ENCODE results near the gene CRYGS.
"Not testable (repeated sequence)": the region's sequence is repeated elsewhere in the genome, so short reads cannot be mapped to it uniquely, and the experiment has no call there.

CRYGS gene

DNA sequence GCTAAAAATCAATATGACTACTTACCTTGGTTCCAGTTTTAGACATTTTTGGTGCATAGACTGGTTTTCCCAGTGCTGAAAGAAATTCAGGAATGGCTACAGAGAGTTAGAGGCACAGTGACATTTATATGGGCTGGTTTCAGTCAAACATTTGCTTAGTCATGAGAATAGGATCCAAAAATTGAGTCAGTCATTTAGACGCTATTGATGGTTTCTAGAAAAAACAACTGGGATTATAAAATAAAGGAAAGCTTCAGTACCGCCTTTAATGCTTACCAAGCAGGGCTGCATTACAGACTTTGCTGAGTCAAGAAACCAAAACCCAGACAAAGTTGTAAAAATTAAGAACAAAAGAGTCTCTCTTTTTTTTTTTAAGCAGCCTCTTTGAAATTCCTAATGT is at the start of gene CRYGS:
TSS of gene CRYGS (minus strand) at position 100 of the 400 bp plus-strand sequence. CDS start at position 46, 54 bp downstream.
- DNase-seq (ENCODE audit: low spot score): no peak

DNA sequence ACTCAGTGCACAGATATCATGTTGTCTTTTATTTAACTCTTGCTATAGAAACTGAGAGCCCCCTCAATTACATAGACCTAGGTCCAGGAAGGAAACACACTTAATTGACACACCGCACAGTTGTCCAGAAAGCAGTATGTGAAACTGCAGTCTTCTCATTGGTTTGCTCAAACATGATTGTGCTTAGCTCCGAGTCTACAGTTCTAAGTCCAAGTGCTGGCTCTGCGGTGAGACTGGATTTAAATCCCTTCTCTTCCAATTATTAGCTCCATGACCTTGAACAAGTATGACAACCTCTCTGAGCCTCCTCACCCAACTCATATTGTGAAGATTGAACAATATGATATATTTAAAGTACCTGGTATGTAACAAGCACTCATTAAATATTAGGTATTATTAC is 49.7 kb upstream of the CRYGS start:
- DNase-seq (ENCODE audit: low spot score): no peak

DNA sequence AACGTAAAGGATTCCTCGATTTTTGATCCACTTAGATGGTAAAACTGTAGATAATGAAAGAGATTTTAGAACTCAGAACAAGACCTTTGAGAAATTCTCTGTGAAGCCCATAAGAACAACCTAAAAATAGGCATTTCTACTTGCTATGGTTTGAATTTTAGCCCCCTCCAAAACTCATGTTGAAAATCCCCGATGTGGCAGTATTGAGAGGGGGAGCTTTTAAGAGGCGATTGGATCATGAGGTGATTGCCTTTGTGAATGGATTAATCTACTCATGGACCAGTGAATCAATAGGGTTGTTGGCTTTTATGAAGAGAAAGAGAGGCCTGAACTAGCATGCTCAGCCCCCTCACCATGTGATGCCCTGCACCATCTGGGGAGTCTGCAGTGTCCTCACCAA is 48.5 kb upstream of the CRYGS start:
- DNase-seq (ENCODE audit: low spot score): no peak

DNA sequence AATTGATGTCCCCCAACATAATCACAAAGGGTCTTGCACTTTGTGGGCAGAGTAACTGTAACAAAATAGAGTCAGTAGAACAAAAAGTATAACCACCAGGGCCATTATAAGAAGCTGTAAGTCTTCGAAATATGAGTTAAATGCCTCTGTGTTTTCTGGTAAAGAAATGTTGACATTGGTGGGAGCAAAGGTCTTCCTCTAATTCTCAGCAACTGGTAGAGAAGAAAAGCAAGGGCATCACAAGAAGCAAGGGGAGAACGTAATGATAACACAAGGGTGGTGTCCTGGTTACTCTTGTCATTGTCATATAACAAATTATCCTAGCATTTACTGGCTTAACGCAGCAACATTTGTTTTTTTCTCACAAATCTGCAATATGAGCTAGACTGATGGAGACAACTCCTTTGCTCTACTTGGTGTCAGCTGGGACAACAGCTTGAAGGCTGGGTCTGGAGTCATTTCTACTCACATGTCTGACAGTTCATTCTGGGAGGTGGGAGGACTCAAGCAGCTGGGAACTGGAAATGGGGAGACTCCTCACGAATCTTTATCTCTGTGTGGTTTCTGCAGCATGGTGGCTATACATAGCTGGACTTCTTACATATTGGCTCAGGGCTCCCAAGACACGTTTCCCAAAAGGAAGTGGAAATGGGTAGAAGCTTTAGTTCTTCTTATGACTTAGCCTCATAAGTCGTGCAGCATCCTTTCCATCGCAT is 46.6 kb upstream of the CRYGS start:
- DNase-seq (ENCODE audit: low spot score): no peak

DNA sequence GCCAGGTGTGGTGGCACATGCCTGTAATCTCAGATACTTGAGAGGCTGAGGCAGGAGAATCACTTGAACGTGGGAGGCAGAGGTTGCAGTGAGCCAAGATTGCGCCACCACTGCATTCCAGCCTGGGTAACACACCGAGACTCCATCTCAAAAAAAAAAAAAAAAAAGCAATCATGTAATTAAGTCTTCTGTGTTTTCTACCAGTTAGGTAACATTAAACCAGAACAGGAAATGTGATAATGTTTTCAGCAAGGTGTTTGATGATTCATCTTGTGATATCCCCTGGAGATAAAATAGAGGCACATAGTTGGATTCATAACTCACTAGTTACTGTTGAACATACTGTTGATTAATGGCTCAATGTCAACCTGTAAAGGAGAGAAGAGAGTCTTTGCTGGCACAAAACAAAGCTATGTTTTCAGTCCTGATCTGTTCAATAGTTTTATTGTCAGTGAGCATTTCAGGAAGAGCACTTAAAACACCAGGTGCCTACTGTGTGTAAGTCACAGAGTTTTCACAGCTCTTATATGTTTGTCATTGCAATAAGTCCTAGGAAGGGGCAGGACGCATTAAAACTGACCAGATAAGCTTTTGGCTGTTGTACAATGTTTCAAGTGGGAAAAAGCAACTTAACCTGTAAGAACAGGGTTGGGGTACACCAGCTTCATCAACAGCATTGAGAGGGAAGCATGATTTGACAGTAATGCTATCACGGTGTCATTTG is 45.8 kb upstream of the CRYGS start:
- peak; percentile 71 for DNase-seq (ENCODE audit: low spot score)

DNA sequence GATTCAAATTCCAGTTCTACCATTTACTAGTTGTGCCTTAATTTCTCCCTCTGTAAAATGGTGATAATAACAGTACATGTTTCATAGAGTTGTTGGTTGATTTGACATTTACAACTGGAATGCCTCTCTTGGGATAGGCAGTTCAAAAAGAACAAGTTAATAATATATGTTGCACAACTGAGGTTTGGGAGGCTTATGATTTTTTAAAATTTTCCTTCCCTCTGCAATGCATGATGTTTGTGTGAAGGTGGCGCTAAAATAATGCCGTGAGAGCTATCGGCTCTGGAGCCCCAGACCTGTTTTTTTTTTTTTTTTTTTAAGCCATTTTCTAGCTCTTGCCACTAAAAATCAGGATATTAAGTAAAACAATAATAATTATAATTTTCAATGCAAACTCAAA is 44.9 kb upstream of the CRYGS start:
- DNase-seq (ENCODE audit: low spot score): no peak

DNA sequence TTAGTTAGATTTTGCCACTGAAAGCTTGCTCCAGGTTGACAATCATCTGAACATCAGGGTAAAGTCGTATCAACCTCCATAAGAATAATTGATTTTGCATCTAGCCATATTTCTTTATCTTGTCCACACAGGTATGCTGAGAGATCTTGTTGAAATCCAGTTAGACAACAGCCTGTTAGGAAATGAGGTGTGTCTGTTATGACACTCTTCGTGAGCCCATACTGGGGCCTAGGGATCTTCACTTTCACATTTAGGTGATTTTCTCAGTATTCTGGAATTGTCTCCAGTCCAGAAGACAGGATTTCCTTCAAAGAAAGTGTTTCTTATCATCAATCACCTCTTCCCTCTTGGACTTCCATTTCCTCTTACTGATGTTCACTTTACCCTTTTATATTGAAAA is 44.5 kb upstream of the CRYGS start:
- DNase-seq (ENCODE audit: low spot score): peak; percentile 56

DNA sequence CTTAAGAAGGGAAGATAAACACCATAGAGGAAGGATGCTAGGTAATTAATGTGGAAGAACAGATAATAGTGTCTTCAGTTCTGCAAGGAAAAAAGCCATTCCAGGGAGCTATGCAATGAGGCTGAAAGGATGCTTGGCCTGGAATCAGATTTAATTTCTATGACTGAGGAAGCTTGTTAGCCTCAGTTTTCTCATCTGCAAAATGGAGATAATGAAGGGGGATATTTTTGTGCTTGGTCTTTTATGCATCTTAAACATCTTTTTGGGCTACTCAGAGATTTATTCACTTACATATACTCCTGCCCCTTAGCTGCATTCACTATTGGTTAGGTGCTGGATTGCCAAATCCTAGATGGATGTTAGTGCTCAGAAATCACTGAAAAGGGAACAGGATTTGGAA is 43.0 kb upstream of the CRYGS start:
- no peak for DNase-seq (ENCODE audit: low spot score)

DNA sequence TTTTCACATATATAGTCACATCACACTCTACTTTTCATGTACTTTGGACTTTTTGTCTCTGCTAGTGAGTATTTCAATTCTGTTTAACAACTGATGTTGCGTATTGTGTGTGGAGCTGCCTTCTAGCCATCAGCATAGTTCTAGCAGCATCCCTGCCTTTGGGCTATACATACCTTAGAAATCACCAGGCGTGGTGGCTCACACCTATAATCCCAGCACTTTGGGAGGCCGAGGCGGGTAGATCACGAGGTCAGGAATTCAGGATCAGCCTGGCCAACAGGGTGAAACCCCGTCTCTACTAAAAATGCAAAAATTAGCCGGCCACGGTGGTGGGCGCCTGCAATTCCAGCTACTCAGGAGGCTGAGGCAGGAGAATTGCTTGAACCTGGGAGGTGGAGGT is 42.1 kb upstream of the CRYGS start:
- DNase-seq (ENCODE audit: low spot score): not testable (repeated sequence)

DNA sequence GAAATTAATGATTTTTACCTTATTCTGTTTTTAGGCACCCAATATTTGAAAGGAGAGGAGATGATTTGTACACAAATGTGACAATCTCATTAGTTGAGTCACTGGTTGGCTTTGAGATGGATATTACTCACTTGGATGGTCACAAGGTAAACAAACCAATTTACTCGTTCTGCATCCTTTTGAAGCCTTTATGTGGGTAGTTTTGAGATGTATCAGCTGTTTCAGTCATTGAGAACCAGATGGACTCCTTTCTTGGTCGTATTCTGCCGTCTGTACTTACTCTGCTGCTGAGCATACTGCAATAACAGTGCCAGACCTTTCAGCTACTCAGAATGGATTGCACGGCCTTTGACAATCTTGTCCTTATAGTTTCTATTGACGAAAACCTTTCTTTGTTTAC is 39.7 kb upstream of the CRYGS start:
- no peak for DNase-seq (ENCODE audit: low spot score)

DNA sequence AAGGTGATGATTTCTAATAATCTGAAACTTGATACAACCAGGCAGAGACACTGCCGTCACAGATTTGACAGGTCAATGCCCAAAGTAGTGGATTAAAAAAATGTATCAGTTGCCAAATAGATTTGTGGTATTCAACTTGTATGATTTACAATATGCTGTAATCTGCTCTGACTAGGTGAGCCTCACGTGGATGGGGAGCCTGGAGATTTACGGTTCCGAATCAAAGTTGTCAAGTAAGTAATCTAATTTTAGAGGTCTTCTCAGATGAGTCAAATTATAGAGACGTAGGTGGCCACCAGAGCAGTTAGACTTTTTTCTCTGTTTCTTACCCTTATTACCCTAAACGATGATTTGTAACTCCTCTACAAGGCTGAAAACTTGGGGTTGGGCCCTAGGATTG is 38.4 kb upstream of the CRYGS start:
- no peak for DNase-seq (ENCODE audit: low spot score)

DNA sequence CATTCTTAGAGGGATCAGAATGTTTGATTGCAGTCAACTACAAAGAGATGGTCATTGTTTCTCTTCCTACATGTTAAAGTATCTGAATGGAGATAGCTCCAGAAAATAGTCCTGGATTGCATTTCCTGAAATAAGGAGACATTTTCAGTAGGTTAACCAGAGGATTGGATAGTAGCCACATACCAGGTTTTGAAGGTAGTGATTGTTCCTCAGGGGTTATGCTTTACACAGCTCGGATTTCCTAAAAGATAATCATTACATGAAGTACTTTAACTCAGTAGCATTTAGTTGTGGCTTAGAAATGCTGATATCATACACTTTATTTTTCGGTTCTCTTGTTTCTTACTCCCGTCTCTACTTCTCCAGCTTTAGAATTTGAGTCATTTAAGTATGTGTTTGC is 36.6 kb upstream of the CRYGS start:
- no peak for DNase-seq (ENCODE audit: low spot score)

DNA sequence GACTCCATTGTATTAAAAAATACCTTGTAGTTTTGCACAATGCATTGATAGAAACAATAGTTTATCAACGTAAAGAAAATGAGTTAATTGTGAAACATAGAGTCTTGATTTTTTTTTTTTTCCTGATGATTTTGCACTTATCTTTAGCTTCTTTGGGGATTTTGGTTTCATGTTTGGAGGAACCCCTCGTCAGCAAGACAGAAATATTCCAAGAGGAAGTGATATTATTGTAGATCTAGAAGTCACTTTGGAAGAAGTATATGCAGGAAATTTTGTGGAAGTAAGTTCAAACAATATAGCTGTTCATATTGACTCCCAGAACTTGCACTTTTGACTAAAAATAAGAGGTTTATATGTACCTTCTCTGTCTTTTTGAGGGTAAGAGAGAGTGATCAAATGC is 33.3 kb upstream of the CRYGS start:
- DNase-seq (ENCODE audit: low spot score): no peak

DNA sequence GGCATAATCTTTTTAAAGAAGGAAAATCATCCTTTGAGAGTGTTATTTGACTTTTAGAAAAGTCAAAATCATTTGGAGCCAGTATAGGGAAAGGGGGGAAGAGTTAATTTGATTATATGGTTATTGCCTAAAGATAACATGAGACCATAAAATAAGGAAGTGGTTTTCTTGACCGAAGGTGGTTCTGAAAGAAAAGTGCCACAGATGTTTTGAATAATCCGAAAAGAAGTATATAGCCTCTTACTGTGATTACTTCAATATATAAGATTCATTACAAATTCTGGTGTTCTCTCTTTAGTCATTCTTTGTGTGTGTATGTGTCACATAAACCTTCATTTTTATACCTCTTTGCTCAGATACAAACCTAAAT is 27.4 kb upstream of the CRYGS start:
- DNase-seq (ENCODE audit: low spot score): no peak

DNA sequence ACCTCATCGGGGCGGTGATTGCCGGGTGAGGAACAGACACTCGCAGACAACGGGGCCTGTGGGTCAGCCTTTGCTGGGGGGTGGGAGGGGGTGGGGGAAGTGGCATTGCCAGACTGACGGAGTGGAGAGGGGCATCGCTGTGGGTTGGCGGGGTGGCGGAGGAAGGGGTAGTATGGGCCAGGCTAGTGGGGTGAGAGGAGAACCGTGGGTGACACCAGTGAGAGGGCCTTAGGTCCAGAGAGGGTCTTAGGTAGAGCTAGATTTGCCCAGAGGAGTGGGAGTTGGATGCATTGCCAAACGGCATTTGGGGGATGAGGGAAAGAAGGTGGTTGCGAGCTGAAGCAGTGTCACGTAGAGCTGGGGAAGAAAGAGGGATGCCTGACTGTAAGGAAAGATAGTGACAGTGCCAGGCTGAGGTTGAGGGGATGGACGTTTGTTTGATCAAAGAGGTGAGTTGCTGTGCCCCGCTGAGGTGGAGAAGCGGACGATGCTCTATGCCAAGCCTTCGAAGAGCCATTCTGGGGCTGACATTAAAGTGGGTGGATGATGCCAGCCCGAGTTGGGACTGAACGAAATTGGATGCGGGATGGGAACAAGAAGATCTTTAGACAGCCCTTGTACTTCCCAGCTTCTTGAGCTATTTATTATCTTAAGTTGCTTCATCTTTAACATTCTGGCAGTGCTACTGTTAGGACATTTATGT is 26.9 kb upstream of the CRYGS start:
- no peak for DNase-seq (ENCODE audit: low spot score)

DNA sequence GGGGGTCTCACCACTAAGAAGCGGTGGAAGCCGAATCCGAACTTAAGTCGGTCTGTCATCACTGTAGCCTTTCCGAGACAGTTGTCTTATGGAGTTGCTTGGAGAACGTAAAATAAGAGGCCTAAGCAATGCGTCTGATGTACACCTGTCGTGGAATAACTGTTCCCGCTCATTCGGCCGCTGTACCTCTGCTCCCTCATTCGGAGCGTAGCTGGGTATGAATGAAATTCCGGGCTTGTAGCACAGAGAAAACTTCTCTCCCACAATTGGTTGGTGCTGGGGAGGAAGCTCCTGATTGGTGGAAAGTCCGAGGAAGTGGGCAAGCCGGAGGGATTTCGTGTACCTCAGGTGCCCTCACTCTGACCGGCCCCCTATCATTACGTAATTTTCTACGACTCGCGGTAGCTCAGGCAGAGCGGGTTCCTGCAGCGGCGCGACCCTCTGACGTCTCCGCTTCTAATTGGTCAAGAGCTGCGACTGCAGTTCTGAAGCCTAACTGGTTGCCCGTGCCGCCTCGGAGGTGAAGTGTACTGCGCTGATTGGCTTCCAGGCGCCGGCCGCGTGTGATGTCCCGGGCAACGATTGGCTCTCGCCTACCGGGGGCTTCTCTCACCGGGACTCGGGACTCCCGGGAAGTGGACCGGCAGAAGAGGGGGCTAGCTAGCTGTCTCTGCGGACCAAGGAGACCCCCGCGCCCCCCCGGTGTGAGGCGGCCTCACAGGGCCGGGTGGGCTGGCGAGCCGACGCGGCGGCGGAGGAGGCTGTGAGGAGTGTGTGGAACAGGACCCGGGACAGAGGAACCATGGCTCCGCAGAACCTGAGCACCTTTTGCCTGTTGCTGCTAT is 26.1 kb upstream of the CRYGS start, which contains the start of gene DNAJB11:
TSS of gene DNAJB11 (plus strand) at position 625 of the 845 bp plus-strand sequence. CDS start at position 803, 178 bp downstream.
- DNase-seq (ENCODE audit: low spot score): peak; percentile 99

DNA sequence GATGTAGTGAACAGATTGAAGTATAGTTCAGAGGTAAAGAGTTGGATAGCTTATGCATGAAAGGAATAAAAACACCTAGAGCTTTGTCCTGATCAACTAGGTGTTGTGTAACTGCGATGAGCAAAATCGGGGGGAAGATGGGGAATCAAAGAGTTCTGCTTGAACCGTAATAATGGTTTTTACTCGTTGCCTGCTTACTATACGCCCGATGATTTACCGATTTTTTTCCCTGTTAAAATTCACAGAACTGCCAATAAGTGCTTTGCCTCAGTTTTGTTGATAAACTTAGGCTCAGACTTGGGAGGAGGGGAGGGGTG is 25.6 kb upstream of the CRYGS start:
- DNase-seq (ENCODE audit: low spot score): no peak

DNA sequence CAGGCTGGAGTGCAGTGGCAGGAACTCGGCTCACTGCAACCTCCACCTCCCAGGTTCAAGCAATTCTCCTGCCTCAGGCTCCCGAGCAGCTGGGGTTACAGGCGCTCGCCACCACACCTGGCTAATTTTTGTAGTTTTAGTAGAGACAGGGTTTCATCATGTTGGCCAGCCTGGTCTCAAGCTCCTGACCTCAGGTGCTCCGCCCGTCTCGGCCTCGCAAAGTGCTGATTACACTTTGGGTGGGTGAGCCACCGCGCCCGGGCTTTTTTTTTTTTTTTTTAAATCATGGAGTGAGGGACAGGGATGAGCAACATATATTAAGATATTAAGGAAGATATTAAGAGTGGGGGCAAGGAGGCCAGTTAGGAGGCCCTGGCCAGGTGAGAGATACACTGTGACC is 25.2 kb upstream of the CRYGS start:
- DNase-seq (ENCODE audit: low spot score): not testable (repeated sequence)

DNA sequence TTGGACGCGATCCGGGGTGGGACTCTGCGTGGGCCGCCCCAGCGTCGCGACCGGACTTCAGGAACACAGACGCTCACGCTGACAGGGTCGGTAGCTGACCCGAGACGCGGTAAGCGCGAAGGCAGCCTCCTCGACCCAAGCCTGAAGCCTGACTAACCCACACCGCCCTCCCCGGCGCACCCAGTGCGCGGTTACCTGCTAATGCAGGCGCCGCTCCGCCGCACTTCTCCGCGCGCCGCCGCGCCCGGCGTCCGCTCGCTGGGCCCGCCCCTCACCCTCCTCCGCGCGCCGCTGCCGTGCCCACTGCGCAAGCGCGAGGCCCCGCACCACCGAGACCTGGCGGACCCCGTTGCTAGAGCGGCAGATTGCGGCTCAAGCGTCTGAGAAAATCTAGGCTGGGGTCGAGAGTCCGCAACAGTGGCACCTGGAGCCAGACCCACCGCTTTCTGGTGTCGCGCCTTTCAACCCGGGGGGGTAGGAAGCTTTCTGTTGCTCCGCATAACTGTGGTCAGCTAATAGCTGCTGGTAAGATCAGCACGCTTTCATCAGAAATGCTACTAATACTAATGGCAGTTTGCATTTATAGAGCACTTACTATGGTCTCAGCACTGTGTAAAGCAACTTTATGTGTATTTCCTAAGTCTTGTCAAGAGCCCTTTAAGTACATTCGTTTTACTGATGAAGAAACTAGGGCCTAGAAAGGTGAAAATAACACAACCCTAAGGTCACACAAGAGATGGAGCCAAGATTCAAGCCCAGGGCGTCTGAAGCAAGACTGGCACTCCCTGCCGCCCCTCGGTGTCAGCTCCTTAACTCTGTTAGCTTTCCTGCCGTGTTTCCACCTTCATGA is 23.1 kb upstream of the CRYGS start, which contains the start of gene TBCCD1:
TSS of gene TBCCD1 (minus strand) at position 268 of the 850 bp plus-strand sequence. CDS start 3,010 bp downstream, outside the sequence.
- DNase-seq (ENCODE audit: low spot score): peak; percentile 88

DNA sequence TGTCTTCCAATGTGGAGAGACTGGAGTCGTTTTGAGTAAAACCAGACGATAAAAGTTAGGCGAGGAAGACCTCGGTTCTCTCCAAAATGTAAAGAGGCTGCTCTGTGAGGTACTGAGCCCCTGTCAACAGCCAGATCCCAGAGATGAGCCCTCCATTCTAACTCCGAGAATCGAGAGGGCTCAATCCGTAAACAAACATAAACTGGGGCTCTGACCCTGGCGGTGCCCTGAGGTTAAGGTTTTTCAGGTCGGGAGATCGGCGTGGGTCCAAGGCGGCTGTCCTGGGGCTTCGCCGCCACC is 22.5 kb upstream of the CRYGS start:
- no peak for DNase-seq (ENCODE audit: low spot score)

DNA sequence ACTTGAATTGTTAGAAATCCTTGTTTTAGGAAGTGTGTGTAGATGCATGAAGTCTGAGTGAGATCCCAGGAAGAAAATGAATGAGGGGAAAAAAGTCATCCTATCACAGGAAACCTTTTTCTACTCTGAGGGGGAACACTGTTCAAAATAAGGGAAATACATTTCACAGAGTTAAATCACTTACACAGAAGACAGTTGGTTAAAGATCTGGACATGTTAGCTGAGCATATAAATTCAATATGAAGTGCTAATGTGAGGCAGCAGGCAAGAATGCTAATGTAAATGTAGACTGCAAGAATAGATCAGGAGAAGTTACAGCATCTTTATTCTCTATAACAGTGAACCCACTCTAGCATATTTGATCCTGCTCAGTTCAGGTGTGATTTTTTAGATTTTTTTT is 20.4 kb upstream of the CRYGS start:
- DNase-seq (ENCODE audit: low spot score): no peak

All from LoVo (cell line).